ENCODE results near the gene CBFA2T2. TPM values are rescaled to one million over a fixed set of nuclear protein-coding genes. Genes with fewer than 3 reads are reported as not detected.

The CBFA2T2 gene
- total RNA-seq, 2 donors from 2014 or later: 14.8 to 18.0 TPM

- H3K27ac ChIP-seq: peak within 1 kb of the TSS; percentile 85 to 90
- peaks cover 15 to 35% of the 10 kb centered on the region in 2 donors for H3K4me1 ChIP-seq (ENCODE audit: control insufficient read depth in 1 of 2, low read depth in 2 of 2)
- H3K27me3 ChIP-seq (replicated peaks; ENCODE audit: insufficient read depth): no peaks in the 10 kb centered on the region
- ATAC-seq (ENCODE audit: insufficient number of reproducible peaks, low FRiP score, low read depth): peak; percentile 78
- H3K9me3 ChIP-seq: no peaks in the 10 kb centered on the region
- DNase-seq (ENCODE audit: low spot score): peak; percentile 79
- no peak for TF ChIP-seq CTCF (IDR thresholded peaks at IDR 0.05)
- H3K4me3 ChIP-seq: peak within 1 kb of the TSS; percentile 89
- H3K36me3 ChIP-seq: no peaks in the 10 kb centered on the region
These were observed 46.2 kb upstream of the CBFA2T2 start, which contains the start of gene SNTA1 for GRCh38 chr20:33443512-33444239. Gene SNTA1, minus strand, starts transcription at chr20:33443763. Its CDS starts 143 bp downstream, at chr20:33443620.

GRCh38 chr20:33444797-33445560 lies 44.9 kb upstream of the CBFA2T2 start:
- no peak for TF ChIP-seq CTCF (IDR thresholded peaks at IDR 0.05)
- H3K27ac ChIP-seq: peak overlapping the region; percentile 85 to 90

GRCh38 chr20:33445881-33446625 lies 43.8 kb upstream of the CBFA2T2 start:
- Histone ChIP-seq H3K4me1 (ENCODE audit: control insufficient read depth in 1 of 2, low read depth in 2 of 2) (peaks cover 12 to 26% of the 10 kb centered on the region in 2 donors), H3K9me3 (no peaks in the 10 kb centered on the region)
- ATAC-seq (ENCODE audit: insufficient number of reproducible peaks, low FRiP score, low read depth): no peak

More at GRCh38 chr20:33444797-33445560, 44.9 kb upstream of the CBFA2T2 start:
- H3K27me3 ChIP-seq (replicated peaks; ENCODE audit: insufficient read depth): no peaks in the 10 kb centered on the region
- DNase-seq (ENCODE audit: low spot score) (no peak), ATAC-seq (ENCODE audit: insufficient number of reproducible peaks, low FRiP score, low read depth) (no peak)
- H3K9me3 ChIP-seq: no peaks in the 10 kb centered on the region
- peak overlapping the region; percentile 89 for H3K4me3 ChIP-seq
- no peaks in the 10 kb centered on the region for H3K36me3 ChIP-seq
- peaks cover 15 to 30% of the 10 kb centered on the region in 2 donors for H3K4me1 ChIP-seq (ENCODE audit: control insufficient read depth in 1 of 2, low read depth in 2 of 2)

GRCh38 chr20:33450867-33451266 lies 39.0 kb upstream of the CBFA2T2 start:
- TF ChIP-seq CTCF (IDR thresholded peaks at IDR 0.05): no peak
- Histone ChIP-seq H3K4me1 (ENCODE audit: control insufficient read depth in 1 of 2, low read depth in 2 of 2) (peaks cover 0 to 4% of the 10 kb centered on the region in 2 donors), H3K9me3 (no peaks in the 10 kb centered on the region), H3K27me3 (replicated peaks; ENCODE audit: insufficient read depth) (no peaks in the 10 kb centered on the region), H3K27ac (no peak overlapping the region), H3K4me3 (no peak overlapping the region), H3K36me3 (no peaks in the 10 kb centered on the region)
- DNase-seq (ENCODE audit: low spot score) (no peak), ATAC-seq (ENCODE audit: insufficient number of reproducible peaks, low FRiP score, low read depth) (peak; percentile 24)

More at GRCh38 chr20:33445881-33446625, 43.8 kb upstream of the CBFA2T2 start:
- H3K36me3 ChIP-seq: no peaks in the 10 kb centered on the region
- H3K27ac ChIP-seq: no peak overlapping the region
- no peaks in the 10 kb centered on the region for H3K27me3 ChIP-seq (replicated peaks; ENCODE audit: insufficient read depth)
- H3K4me3 ChIP-seq: no peak overlapping the region
- no peak for TF ChIP-seq CTCF (IDR thresholded peaks at IDR 0.05)
- no peak for DNase-seq (ENCODE audit: low spot score)

All from thoracic aorta (tissue), 2 donors.